Panc1 (cell line): ENCODE data around the gene CUL4A. TPM values are rescaled to one million over a fixed set of nuclear protein-coding genes. Genes with fewer than 3 reads are reported as not detected.

Experiments
- ATAC-seq: fragments of 200-7000 bp; cut with Tn5 transposase; 2 replicates; pipeline ENCODE4 v1.9.1; 2020; ENCODE audit warnings: mild to moderate bottlenecking, moderate library complexity
- BruUV-seq: library from RNA; stranded (reverse); fragments of 400-500 nt; replicated peaks from 2 replicates; lab custom pipeline; 2021; lab: Mats Ljungman, UMichigan
- CTCF ChIA-PET: fragments of 300-600 bp; sonication (Branson Sonifier 250); formaldehyde crosslinking; loops from one replicate; lab custom pipeline; 2022; ENCODE audit warnings: antibody characterized with exemption; lab: Charles Lee
- POLR2A ChIA-PET: fragments of 300-600 bp; sonication (Branson Sonifier 250); formaldehyde crosslinking; loops from one replicate; lab custom pipeline; 2022; ENCODE audit warnings: antibody characterized with exemption; lab: Charles Lee
- DNase-seq: peaks from one replicate; pipeline ENCODE4 v3.0.0-alpha.2; 2010; ENCODE audit warnings: low read depth, low spot score
- H3K27ac ChIP-seq: 2 replicates; pipeline ENCODE4 v1.5.1; 2011; ENCODE audit warnings: mild to moderate bottlenecking, low read length, inconsistent platforms
- H3K27me3 ChIP-seq: fragments of 200-500 bp; sonication (Bioruptor generic); 2 replicates; pipeline ENCODE4 v1.6.0; 2014; ENCODE audit warnings: low read length, inconsistent platforms; ENCODE audit not compliant: control insufficient read depth, insufficient read depth
- H3K36me3 ChIP-seq: fragments of 200-500 bp; sonication (Bioruptor generic); 2 replicates; pipeline ENCODE4 v1.5.1; 2014; ENCODE audit warnings: inconsistent platforms, mild to moderate bottlenecking, low read length, moderate library complexity; ENCODE audit not compliant: control insufficient read depth, insufficient read depth
- H3K4me1 ChIP-seq: 2 replicates; pipeline ENCODE4 v1.5.1; 2011; ENCODE audit warnings: inconsistent platforms, mild to moderate bottlenecking, low read length, moderate library complexity; ENCODE audit not compliant: control insufficient read depth, insufficient read depth
- H3K4me3 ChIP-seq, 2 experiments: 2 replicates each; pipeline ENCODE4 v1.5.1; 2011 to 2012; ENCODE audit warnings: low read depth in 2 of 2, low read length in 2 of 2, mild to moderate bottlenecking in 2 of 2, inconsistent platforms in 1 of 2, moderate library complexity in 1 of 2
- H3K9me3 ChIP-seq: fragments of 200-500 bp; sonication (Bioruptor generic); 2 replicates; pipeline ENCODE4 v1.5.1; 2014; ENCODE audit warnings: low read depth, mild to moderate bottlenecking, inconsistent platforms, low read length, moderate library complexity; ENCODE audit not compliant: control insufficient read depth, insufficient read depth
- CTCF ChIP-seq: fragments of 450-650 bp; IDR thresholded peaks from 2 replicates; pipeline ENCODE4 v1.5.1; 2017; ENCODE audit warnings: mild to moderate bottlenecking
- POLR2AphosphoS5 ChIP-seq: IDR thresholded peaks from 2 replicates; pipeline ENCODE4 v1.6.1; 2012; ENCODE audit warnings: mild to moderate bottlenecking, low read depth, low read length, moderate library complexity
- REST ChIP-seq, 2 experiments: IDR thresholded peaks; 2 replicates each; pipeline ENCODE4 v1.6.1; 2011 to 2012; ENCODE audit warnings: low read depth in 2 of 2, control low read depth in 1 of 2, low read length in 1 of 2, mild to moderate bottlenecking in 1 of 2, moderate library complexity in 1 of 2; ENCODE audit not compliant: insufficient read depth in 1 of 2
- SIN3A ChIP-seq: IDR thresholded peaks from 2 replicates; pipeline ENCODE4 v1.6.1; 2012; ENCODE audit warnings: low read depth, mild to moderate bottlenecking, low read length, moderate library complexity, borderline replicate concordance; ENCODE audit not compliant: insufficient read depth
- TCF7L2 ChIP-seq: IDR thresholded peaks from 2 replicates; pipeline ENCODE4 v1.6.1; 2011; ENCODE audit warnings: mild to moderate bottlenecking, low read depth, low read length, inconsistent platforms
- in situ Hi-C: cut with HindIII; loops from 2 replicates; pipeline ENCODE4 v1.10.0; 2016; ENCODE audit warnings: low sequenced_read_pairs, low pct_unique_long_range_greater_than_20kb
- intact Hi-C: fragments of 100-400 bp; cut with micrococcal nuclease; formaldehyde crosslinking; loops from one replicate; pipeline ENCODE4 v1.10.0; 2022; ENCODE audit not compliant: unreplicated experiment
- total RNA-seq: library from RNA; stranded (reverse); gene quantifications from one replicate; pipeline ENCODE4 v1.2.1, GENCODE V29; 2021; ENCODE audit not compliant: unreplicated experiment

Gene CUL4A
- total RNA-seq, 1 experiment from 2014 or later = 80.8 TPM

- Histone ChIP-seq H3K36me3 (no peaks in the 10 kb centered on the region), H3K4me1 (no peaks in the 10 kb centered on the region), H3K27me3 (no peaks in the 10 kb centered on the region), H3K4me3 (no peak overlapping the region), H3K27ac (no peak overlapping the region), H3K9me3 (no peaks in the 10 kb centered on the region)
- in situ Hi-C loops (no loop called here), intact Hi-C loops (no loop called here)
- ATAC-seq = no peak
- no peak for DNase-seq
- BruUV-seq = no TSS peak
- no peak for TF ChIP-seq CTCF
- TF ChIP-seq POLR2AphosphoS5 = no peak
- no peak for TF ChIP-seq REST (IDR thresholded peaks at IDR 0.05; ENCODE audit: insufficient read depth in 1 of 2, low read depth in 2 of 2, low read length in 1 of 2)
- TF ChIP-seq TCF7L2 = no peak
- no peak for TF ChIP-seq SIN3A
- POLR2A ChIA-PET = no interaction called here
- CTCF ChIA-PET = no interaction called here
Observed at GRCh38 chr13:113280126-113280525, 70.7 kb downstream of the CUL4A start.

GRCh38 chr13:113283904-113284303 is 74.5 kb downstream of the CUL4A start:
- CTCF ChIA-PET = no interaction called here
- BruUV-seq = no TSS peak
- H3K27me3 ChIP-seq = no peaks in the 10 kb centered on the region
- TF ChIP-seq TCF7L2 (no peak), REST (IDR thresholded peaks at IDR 0.05; ENCODE audit: insufficient read depth in 1 of 2, low read depth in 2 of 2, low read length in 1 of 2) (no peak), SIN3A (no peak), POLR2AphosphoS5 (no peak), CTCF (no peak)
- in situ Hi-C loops (no loop called here), intact Hi-C loops (no loop called here)
- no peaks in the 10 kb centered on the region for H3K9me3 ChIP-seq
- no peaks in the 10 kb centered on the region for H3K4me1 ChIP-seq
- H3K27ac ChIP-seq = no peak overlapping the region
- H3K4me3 ChIP-seq = no peak overlapping the region
- DNase-seq (no peak), ATAC-seq (no peak)
- POLR2A ChIA-PET = interaction anchor here (0.6 kb wide), 1 partner anchor 14 kb away, joined by 8 read pairs; no protein-coding TSS in a partner anchor
- no peaks in the 10 kb centered on the region for H3K36me3 ChIP-seq
